Liver (tissue), 2 donors: Measurements from ENCODE around the gene LHPP.

ENCODE experiments used
- CTCF ChIP-seq: fragments of 150-350 bp; IDR thresholded peaks from 2 replicates; pipeline ENCODE4 v1.5.1; 2017; ENCODE audit warnings: improper control_type of control experiment, low read depth, low read length; ENCODE audit not compliant: missing input control
- TF ChIP-seq, protein P1 (sequence below): IDR thresholded peaks from 2 replicates; pipeline ENCODE4 v1.6.1; 2016; ENCODE audit warnings: antibody characterized with exemption
- donor health status: healthy.

- TF ChIP-seq CTCF = no peak
- TF ChIP-seq, protein P1, sequence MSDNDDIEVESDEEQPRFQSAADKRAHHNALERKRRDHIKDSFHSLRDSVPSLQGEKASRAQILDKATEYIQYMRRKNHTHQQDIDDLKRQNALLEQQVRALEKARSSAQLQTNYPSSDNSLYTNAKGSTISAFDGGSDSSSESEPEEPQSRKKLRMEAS = no peak
These were observed 189.8 kb downstream of the LHPP start for GRCh38 chr10:124651402-124651891.
